NCI-H2107 (cell line): ENCODE data around the gene GCH1.

Experiments used
- DNase-seq: peaks from one replicate; lab custom pipeline; 2025; lab: John Stamatoyannopoulos, UW

Gene GCH1

GRCh38 chr14:54797986-54798385 lies 104.6 kb downstream of the GCH1 start:
- no peak for DNase-seq

- DNase-seq, result no peak
Observed at GRCh38 chr14:54797556-54797955, 105.1 kb downstream of the GCH1 start.

DNA sequence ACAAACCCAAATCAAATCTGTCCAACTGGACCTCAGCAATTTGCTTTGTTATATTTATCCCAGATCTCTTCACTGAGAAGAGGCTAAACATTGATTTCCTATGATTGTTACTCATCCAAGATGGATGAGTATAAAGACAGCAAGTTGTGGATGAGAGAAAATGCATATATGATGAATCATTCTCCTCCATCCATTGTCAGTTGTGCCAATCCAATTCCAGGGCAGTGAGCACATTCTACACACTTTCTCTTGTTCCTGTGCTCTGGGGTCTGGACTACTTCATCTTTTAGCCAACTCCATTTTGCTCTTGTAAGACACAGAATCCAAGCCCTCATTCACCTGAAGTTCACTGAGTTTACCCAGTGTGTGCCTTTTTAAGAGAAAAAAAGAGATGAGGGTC lies 105.7 kb downstream of the GCH1 start:
- no peak for DNase-seq

DNA sequence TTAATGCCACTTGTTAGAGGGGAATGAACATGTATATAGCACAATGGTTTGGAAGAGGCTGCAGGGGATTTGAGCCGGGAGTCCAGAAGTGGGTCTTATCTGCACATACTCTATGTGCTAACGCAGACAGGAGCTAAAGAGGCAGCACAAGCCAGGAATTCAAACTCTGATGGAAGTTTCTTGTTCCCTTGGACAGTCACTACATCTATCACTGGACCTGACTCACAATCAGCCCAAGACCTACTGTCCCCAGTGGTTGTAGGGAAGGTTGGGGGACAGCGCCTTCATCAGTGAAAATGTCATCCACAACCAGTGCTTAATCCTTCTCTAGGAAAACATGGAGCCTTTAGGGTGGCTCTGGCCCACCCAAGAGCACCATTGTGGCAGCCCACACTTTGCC lies 107.8 kb downstream of the GCH1 start:
- DNase-seq, result no peak

DNA sequence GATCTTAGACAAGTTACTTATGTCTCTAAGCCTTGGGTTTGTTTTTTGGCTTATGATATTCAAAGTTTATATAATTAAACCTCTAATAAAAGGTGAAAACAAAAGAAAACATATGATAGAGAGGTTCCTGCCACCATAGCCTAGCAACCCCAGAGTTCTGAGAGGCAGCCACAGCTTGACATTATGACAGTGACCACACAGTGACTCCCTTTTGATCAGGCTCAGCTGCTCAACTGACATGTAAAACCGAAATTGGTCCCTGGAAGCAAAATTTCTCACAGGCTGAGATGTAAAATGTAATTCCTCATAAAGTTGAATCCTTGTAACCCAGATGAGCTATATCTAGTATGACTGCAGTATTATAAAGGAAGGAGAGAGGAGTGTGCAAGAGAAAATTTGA lies 108.5 kb downstream of the GCH1 start:
- DNase-seq, result no peak

GRCh38 chr14:54792288-54792687 lies 110.3 kb downstream of the GCH1 start:
- DNase-seq, result no peak
